Chondrocyte (in vitro differentiated cells): ENCODE results near the gene LOXL1. TPM values are rescaled to one million over a fixed set of nuclear protein-coding genes. Genes with fewer than 3 reads are reported as not detected.
"Not testable (repeated sequence)": the region's sequence is repeated elsewhere in the genome, so short reads cannot be mapped to it uniquely, and the experiment has no call there.

ENCODE experiments used
- DNase-seq: peaks from one replicate; pipeline ENCODE4 v3.0.0; 2021; ENCODE audit warnings: mixed read lengths, low spot score
- H3K27ac Mint-ChIP-seq: one replicate; pipeline ENCODE4 v1.8.0; 2021; ENCODE audit warnings: mild to moderate bottlenecking, moderate library complexity, mixed read lengths; ENCODE audit not compliant: unreplicated experiment
- H3K27me3 Mint-ChIP-seq: 2 replicates; pipeline ENCODE4 v1.8.0; 2021; ENCODE audit warnings: low read depth, mixed read lengths
- H3K36me3 Mint-ChIP-seq: 2 replicates; pipeline ENCODE4 v1.8.0; 2021; ENCODE audit warnings: low read depth, mixed read lengths
- H3K4me1 Mint-ChIP-seq: 2 replicates; pipeline ENCODE4 v1.8.0; 2021; ENCODE audit warnings: low read depth, mild to moderate bottlenecking, mixed read lengths
- H3K4me3 Mint-ChIP-seq: one replicate; pipeline ENCODE4 v1.8.0; 2021; ENCODE audit warnings: mild to moderate bottlenecking, moderate library complexity, mixed read lengths; ENCODE audit not compliant: unreplicated experiment
- H3K9me3 Mint-ChIP-seq: 2 replicates; pipeline ENCODE4 v1.8.0; 2021; ENCODE audit warnings: low read depth, mixed read lengths
- total RNA-seq: library from RNA; stranded (reverse); gene quantifications from 3 replicates; pipeline ENCODE4 v1.2.1, GENCODE V29; 2021
- TF ChIP-seq, protein P1 (sequence below): fragments of 200-600 bp; sonication (generic); IDR thresholded peaks from 2 replicates; pipeline ENCODE4 v1.5.0; 2021; ENCODE audit warnings: antibody characterized with exemption, mild to moderate bottlenecking, moderate library complexity

LOXL1 gene
- total RNA-seq, 1 donor from 2014 or later: 428 TPM

DNA sequence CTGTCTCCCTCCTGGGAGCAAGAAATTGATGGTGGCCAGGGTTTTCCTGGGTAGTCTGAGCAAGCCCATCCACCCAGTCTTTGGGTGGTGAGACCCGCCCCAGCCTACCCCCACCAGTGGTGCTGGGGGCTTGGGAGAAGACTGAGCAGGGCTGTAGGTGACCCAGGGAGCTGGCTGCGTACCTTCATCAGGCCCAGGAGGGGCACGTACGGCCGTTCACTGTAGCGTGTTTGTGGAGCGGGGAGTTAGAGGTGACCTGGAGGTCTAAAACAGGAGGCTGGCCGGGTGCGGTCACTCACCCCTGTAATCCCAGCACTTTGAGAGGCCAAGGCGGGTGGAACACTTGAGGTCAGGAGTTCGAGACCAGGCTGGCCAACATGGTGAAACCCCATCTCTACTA, 11.5 kb downstream of the LOXL1 start:
- TF ChIP-seq, protein P1, sequence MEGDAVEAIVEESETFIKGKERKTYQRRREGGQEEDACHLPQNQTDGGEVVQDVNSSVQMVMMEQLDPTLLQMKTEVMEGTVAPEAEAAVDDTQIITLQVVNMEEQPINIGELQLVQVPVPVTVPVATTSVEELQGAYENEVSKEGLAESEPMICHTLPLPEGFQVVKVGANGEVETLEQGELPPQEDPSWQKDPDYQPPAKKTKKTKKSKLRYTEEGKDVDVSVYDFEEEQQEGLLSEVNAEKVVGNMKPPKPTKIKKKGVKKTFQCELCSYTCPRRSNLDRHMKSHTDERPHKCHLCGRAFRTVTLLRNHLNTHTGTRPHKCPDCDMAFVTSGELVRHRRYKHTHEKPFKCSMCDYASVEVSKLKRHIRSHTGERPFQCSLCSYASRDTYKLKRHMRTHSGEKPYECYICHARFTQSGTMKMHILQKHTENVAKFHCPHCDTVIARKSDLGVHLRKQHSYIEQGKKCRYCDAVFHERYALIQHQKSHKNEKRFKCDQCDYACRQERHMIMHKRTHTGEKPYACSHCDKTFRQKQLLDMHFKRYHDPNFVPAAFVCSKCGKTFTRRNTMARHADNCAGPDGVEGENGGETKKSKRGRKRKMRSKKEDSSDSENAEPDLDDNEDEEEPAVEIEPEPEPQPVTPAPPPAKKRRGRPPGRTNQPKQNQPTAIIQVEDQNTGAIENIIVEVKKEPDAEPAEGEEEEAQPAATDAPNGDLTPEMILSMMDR: no peak
- Mint-ChIP-seq H3K36me3 (peaks cover 5% of the 10 kb centered on the region), H3K27ac (peak overlapping the region; percentile 49), H3K9me3 (no peaks in the 10 kb centered on the region), H3K4me3 (no peak overlapping the region), H3K4me1 (peaks cover 94% of the 10 kb centered on the region), H3K27me3 (no peaks in the 10 kb centered on the region)
- no peak for DNase-seq

DNA sequence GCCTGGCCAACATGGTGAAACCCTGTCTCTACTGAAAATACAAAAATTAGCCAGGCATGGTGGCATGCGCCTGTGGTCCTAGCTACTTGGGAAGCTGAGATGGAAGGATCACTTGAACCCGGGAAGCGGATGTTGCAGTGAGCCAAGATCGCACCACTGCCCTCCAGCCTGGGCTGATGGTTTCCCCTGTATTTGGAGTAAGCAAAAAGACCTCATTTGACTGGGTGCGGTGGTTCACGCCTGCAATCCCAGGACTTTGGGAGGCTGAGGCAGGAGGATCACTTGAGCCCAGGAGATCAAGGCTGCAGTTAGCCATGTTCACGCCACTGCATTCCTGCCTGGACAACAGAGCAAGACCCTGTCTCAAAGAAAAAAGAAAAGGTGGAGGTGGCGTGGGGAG, 12.3 kb downstream of the LOXL1 start:
- H3K4me1 Mint-ChIP-seq: peaks cover 96% of the 10 kb centered on the region
- peak overlapping the region; percentile 97 for H3K27ac Mint-ChIP-seq
- H3K9me3 Mint-ChIP-seq, H3K36me3 Mint-ChIP-seq, DNase-seq, H3K4me3 Mint-ChIP-seq, H3K27me3 Mint-ChIP-seq: not testable (repeated sequence)

DNA sequence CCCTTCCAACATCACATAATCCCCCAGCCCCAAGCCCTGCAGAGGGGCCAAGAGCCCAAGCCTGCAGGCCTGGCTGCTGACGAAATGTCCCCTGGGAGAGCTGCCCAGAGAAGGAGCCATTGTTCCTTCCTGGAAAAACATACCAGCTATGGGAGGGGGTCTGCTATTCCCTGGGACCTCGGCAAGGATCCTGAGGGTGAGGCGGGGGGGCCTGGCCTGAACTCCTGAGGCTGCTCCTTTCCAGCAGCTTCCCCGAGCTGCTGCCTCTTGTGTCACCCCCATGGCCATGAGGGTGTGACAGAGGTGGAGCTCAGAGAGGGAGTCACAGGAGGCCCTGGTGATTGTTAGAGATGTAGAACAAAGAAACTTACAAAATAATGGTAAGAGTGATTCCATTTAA, 12.9 kb downstream of the LOXL1 start:
- Mint-ChIP-seq H3K9me3 (no peaks in the 10 kb centered on the region), H3K4me3 (peak overlapping the region; percentile 50), H3K27ac (peak overlapping the region; percentile 97), H3K36me3 (peaks cover 5% of the 10 kb centered on the region), H3K27me3 (no peaks in the 10 kb centered on the region), H3K4me1 (peaks cover 96% of the 10 kb centered on the region)
- no peak for DNase-seq
- TF ChIP-seq, protein P1: no peak

DNA sequence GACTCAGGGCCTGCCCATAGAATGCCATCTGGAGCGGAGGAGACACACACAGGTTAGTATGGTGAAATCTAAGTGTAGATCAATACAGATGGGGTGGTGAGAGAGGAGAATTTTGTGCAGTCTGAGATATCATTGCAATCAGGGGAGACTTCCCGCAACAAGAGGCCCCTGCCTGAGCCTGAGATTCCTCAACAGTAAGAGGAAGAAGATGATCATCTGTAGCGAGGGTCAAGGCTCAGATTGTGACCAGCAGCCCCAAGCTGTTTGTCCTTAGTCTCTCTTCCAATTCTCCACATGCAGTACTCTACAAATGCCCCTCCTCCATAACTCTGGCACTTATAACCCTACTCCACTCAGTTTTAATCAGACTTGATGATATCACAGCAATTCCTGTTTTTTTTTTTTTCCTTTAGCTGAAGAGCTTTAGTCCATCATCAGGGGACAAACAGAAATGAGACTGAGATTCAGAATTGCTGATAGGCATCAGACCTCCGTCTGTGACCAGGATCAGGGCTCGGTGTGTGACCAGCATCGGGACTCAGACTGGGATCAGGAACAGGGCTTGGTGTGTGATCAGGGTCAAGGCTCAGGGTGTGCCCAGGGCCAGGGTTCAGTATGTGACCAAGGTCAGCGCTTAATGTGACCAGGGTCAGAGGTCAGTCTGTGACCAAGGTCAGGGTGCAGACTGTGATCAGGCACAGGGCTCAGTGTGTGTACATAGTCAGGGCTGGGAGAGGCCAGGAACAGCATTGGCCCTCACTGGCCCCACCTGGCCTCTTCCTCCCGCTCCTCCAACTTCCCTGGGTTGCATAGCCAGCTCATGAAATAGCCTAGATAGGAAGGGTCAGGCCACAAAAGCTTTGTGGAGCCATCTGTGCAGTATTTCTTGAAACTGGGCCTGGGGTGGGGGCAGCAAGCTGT, 14.1 kb downstream of the LOXL1 start:
- peak; percentile 81 for DNase-seq
- H3K27me3 Mint-ChIP-seq: no peaks in the 10 kb centered on the region
- H3K36me3 Mint-ChIP-seq: peaks cover 11% of the 10 kb centered on the region
- H3K9me3 Mint-ChIP-seq: no peaks in the 10 kb centered on the region
- peak overlapping the region; percentile 33 for H3K4me3 Mint-ChIP-seq
- H3K4me1 Mint-ChIP-seq: peaks cover 96% of the 10 kb centered on the region
- TF ChIP-seq, protein P1: no peak
- H3K27ac Mint-ChIP-seq: peak overlapping the region; percentile 97

DNA sequence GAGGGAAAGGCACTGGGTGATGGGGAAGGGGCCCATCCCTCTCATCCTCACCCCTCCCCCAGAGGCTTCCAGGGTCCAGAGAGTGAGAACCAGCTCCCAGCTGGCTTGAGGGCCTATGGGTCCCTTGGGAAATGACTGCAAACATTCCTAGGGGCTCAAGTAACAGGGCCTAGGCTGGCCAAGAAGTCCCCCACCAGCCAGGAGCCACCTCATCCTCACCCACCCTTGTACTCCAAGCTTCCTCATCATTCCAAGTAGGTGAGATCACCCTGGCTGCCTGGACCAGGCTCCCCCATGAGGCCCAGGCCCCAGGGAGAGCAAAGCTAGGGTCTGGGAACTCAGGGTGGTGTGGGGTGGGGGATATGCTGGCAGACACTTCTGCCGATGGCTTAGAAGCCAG, 14.8 kb downstream of the LOXL1 start:
- peaks cover 90% of the 10 kb centered on the region for H3K4me1 Mint-ChIP-seq
- TF ChIP-seq, protein P1: no peak
- peak overlapping the region; percentile 97 for H3K27ac Mint-ChIP-seq
- peaks cover 14% of the 10 kb centered on the region for H3K36me3 Mint-ChIP-seq
- H3K27me3 Mint-ChIP-seq: no peaks in the 10 kb centered on the region
- peak; percentile 70 for DNase-seq
- no peaks in the 10 kb centered on the region for H3K9me3 Mint-ChIP-seq
- peak overlapping the region; percentile 31 for H3K4me3 Mint-ChIP-seq
